HL-60/S4 treated with phorbol 12-myristate 13-acetate at 8.2 ng/mL for 4 days and 3 days (cell line): ENCODE results near the gene SDC3.
"Not testable (repeated sequence)": the region's sequence is repeated elsewhere in the genome, so short reads cannot be mapped to it uniquely, and the experiment has no call there.

Experiments used
- in situ Hi-C: fragments of 300-500 bp; cut with MboI; formaldehyde crosslinking; loops from 2 replicates; pipeline ENCODE4 v1.15.0; 2022; ENCODE audit warnings: low sequenced_read_pairs

The SDC3 gene

GRCh38 chr1:30908696-30909364 is at the start of gene SDC3:
TSS of gene SDC3 (minus strand) at chr1:30908758. CDS start at chr1:30908586, 172 bp downstream.
- in situ Hi-C loops = no loop called here

GRCh38 chr1:30957560-30958222 is 49.1 kb upstream of the SDC3 start:
- in situ Hi-C loops = no loop called here

- in situ Hi-C loops = no loop called here
These were observed 47.0 kb upstream of the SDC3 start for GRCh38 chr1:30955448-30956015.

GRCh38 chr1:30953685-30954084 is 45.1 kb upstream of the SDC3 start:
- in situ Hi-C loops = no loop called here

GRCh38 chr1:30952098-30952497 is 43.5 kb upstream of the SDC3 start:
- in situ Hi-C loops = no loop called here

GRCh38 chr1:30950700-30951099 is 42.1 kb upstream of the SDC3 start:
- in situ Hi-C loops = no loop called here

- in situ Hi-C loops = no loop called here
These were observed 41.5 kb upstream of the SDC3 start for GRCh38 chr1:30950053-30950452.

- in situ Hi-C loops = not testable (repeated sequence)
These were observed 40.9 kb upstream of the SDC3 start for GRCh38 chr1:30949487-30949838.

- in situ Hi-C loops = not testable (repeated sequence)
These were observed 40.4 kb upstream of the SDC3 start for GRCh38 chr1:30948813-30949486.

- in situ Hi-C loops = no loop called here
These were observed 39.7 kb upstream of the SDC3 start for GRCh38 chr1:30948278-30948677.

- in situ Hi-C loops = no loop called here
These were observed 38.7 kb upstream of the SDC3 start for GRCh38 chr1:30947212-30947611.

- in situ Hi-C loops = no loop called here
These were observed 33.9 kb upstream of the SDC3 start for GRCh38 chr1:30942326-30942963.

- in situ Hi-C loops = no loop called here
These were observed 32.0 kb upstream of the SDC3 start for GRCh38 chr1:30940541-30940940.

- in situ Hi-C loops = no loop called here
These were observed 28.1 kb upstream of the SDC3 start for GRCh38 chr1:30936541-30937171.

GRCh38 chr1:30935758-30936157 is 27.2 kb upstream of the SDC3 start:
- in situ Hi-C loops = not testable (repeated sequence)

GRCh38 chr1:30934613-30935012 is 26.1 kb upstream of the SDC3 start:
- in situ Hi-C loops = no loop called here

- in situ Hi-C loops = no loop called here
These were observed 25.3 kb upstream of the SDC3 start for GRCh38 chr1:30933874-30934252.

GRCh38 chr1:30930631-30931173 is 22.1 kb upstream of the SDC3 start:
- in situ Hi-C loops = no loop called here

- in situ Hi-C loops = no loop called here
These were observed 21.5 kb upstream of the SDC3 start for GRCh38 chr1:30929944-30930525.

GRCh38 chr1:30929135-30929889 is 20.8 kb upstream of the SDC3 start:
- in situ Hi-C loops = no loop called here
